Memory B cell (primary cell): Measurements from ENCODE around the gene STK17A.
A peak's percentile ranks its signal among the peaks of the same experiment; 100 is the strongest.

Source experiments
- ATAC-seq: fragments of 150-1000 bp; cut with Tn5 transposase; 2 replicates; pipeline ENCODE4 v1.10.0; 2021; ENCODE audit warnings: low read depth, mild to moderate bottlenecking, moderate library complexity
- DNase-seq, 2 donors: peaks; one replicate each; pipeline ENCODE4 v3.0.0; 2022; ENCODE audit warnings: low spot score in 2 of 2
- H3K27ac Mint-ChIP-seq: one replicate; pipeline ENCODE4 v1.8.0; 2022; ENCODE audit warnings: mild to moderate bottlenecking, moderate library complexity, mixed read lengths
- H3K27me3 Mint-ChIP-seq: one replicate; pipeline ENCODE4 v1.8.0; 2022; ENCODE audit warnings: mixed read lengths
- H3K36me3 Mint-ChIP-seq: one replicate; pipeline ENCODE4 v1.8.0; 2022; ENCODE audit warnings: mild to moderate bottlenecking, mixed read lengths
- H3K4me1 Mint-ChIP-seq: one replicate; pipeline ENCODE4 v1.8.0; 2022; ENCODE audit warnings: mixed read lengths
- H3K4me3 Mint-ChIP-seq: one replicate; pipeline ENCODE4 v1.8.0; 2022; ENCODE audit warnings: mild to moderate bottlenecking, moderate library complexity, mixed read lengths
- H3K9me3 Mint-ChIP-seq: one replicate; pipeline ENCODE4 v1.8.0; 2022; ENCODE audit warnings: mixed read lengths

STK17A gene

GRCh38 chr7:43582503-43583423 lies at the start of gene STK17A:
TSS of gene STK17A (plus strand) at chr7:43583108. CDS start at chr7:43583244, 136 bp downstream.
- peaks cover 3% of the 10 kb centered on the region for H3K27me3 Mint-ChIP-seq
- ATAC-seq (peak; percentile 65), DNase-seq (peak; percentile 98 to 99)
- peaks cover 15% of the 10 kb centered on the region for H3K4me1 Mint-ChIP-seq
- peak within 1 kb of the TSS; percentile 93 for H3K4me3 Mint-ChIP-seq
- peak within 1 kb of the TSS; percentile 97 for H3K27ac Mint-ChIP-seq
- no peaks in the 10 kb centered on the region for H3K36me3 Mint-ChIP-seq
- H3K9me3 Mint-ChIP-seq: no peaks in the 10 kb centered on the region

GRCh38 chr7:43533801-43534479 lies 49.0 kb upstream of the STK17A start:
- ATAC-seq (no peak), DNase-seq (no peak)
- H3K4me1 Mint-ChIP-seq: no peaks in the 10 kb centered on the region
- no peaks in the 10 kb centered on the region for H3K9me3 Mint-ChIP-seq
- H3K36me3 Mint-ChIP-seq: no peaks in the 10 kb centered on the region
- no peak overlapping the region for H3K27ac Mint-ChIP-seq
- no peak overlapping the region for H3K4me3 Mint-ChIP-seq
- H3K27me3 Mint-ChIP-seq: peaks cover 3% of the 10 kb centered on the region

- no peak overlapping the region for H3K4me3 Mint-ChIP-seq
- no peak for DNase-seq
- no peak overlapping the region for H3K27ac Mint-ChIP-seq
- H3K36me3 Mint-ChIP-seq: no peaks in the 10 kb centered on the region
- no peaks in the 10 kb centered on the region for H3K9me3 Mint-ChIP-seq
- no peaks in the 10 kb centered on the region for H3K4me1 Mint-ChIP-seq
- no peak for ATAC-seq
- no peaks in the 10 kb centered on the region for H3K27me3 Mint-ChIP-seq
Observed at GRCh38 chr7:43535031-43535451, 47.9 kb upstream of the STK17A start.

- H3K4me3 Mint-ChIP-seq: no peak overlapping the region
- no peaks in the 10 kb centered on the region for H3K4me1 Mint-ChIP-seq
- DNase-seq (no peak), ATAC-seq (no peak)
- no peak overlapping the region for H3K27ac Mint-ChIP-seq
- no peaks in the 10 kb centered on the region for H3K9me3 Mint-ChIP-seq
- no peaks in the 10 kb centered on the region for H3K36me3 Mint-ChIP-seq
- H3K27me3 Mint-ChIP-seq: peaks cover under 1% of the 10 kb centered on the region
Observed at GRCh38 chr7:43535810-43536585, 46.9 kb upstream of the STK17A start.

GRCh38 chr7:43536773-43537172 lies 46.1 kb upstream of the STK17A start:
- DNase-seq (no peak), ATAC-seq (no peak)
- no peaks in the 10 kb centered on the region for H3K9me3 Mint-ChIP-seq
- H3K4me3 Mint-ChIP-seq: no peak overlapping the region
- H3K27me3 Mint-ChIP-seq: peaks cover 3% of the 10 kb centered on the region
- H3K27ac Mint-ChIP-seq: no peak overlapping the region
- H3K36me3 Mint-ChIP-seq: no peaks in the 10 kb centered on the region
- no peaks in the 10 kb centered on the region for H3K4me1 Mint-ChIP-seq

GRCh38 chr7:43537765-43538403 lies 45.0 kb upstream of the STK17A start:
- no peaks in the 10 kb centered on the region for H3K36me3 Mint-ChIP-seq
- H3K9me3 Mint-ChIP-seq: no peaks in the 10 kb centered on the region
- no peak overlapping the region for H3K4me3 Mint-ChIP-seq
- H3K27me3 Mint-ChIP-seq: peaks cover 5% of the 10 kb centered on the region
- no peaks in the 10 kb centered on the region for H3K4me1 Mint-ChIP-seq
- no peak overlapping the region for H3K27ac Mint-ChIP-seq
- DNase-seq (no peak), ATAC-seq (no peak)

GRCh38 chr7:43538404-43538771 lies 44.5 kb upstream of the STK17A start:
- H3K9me3 Mint-ChIP-seq: no peaks in the 10 kb centered on the region
- no peak overlapping the region for H3K27ac Mint-ChIP-seq
- no peak overlapping the region for H3K4me3 Mint-ChIP-seq
- no peaks in the 10 kb centered on the region for H3K36me3 Mint-ChIP-seq
- H3K4me1 Mint-ChIP-seq: no peaks in the 10 kb centered on the region
- DNase-seq (no peak), ATAC-seq (no peak)
- peaks cover 5% of the 10 kb centered on the region for H3K27me3 Mint-ChIP-seq

- no peaks in the 10 kb centered on the region for H3K36me3 Mint-ChIP-seq
- no peak for DNase-seq
- no peaks in the 10 kb centered on the region for H3K4me1 Mint-ChIP-seq
- H3K27ac Mint-ChIP-seq: no peak overlapping the region
- H3K9me3 Mint-ChIP-seq: no peaks in the 10 kb centered on the region
- no peak overlapping the region for H3K4me3 Mint-ChIP-seq
- ATAC-seq: no peak
- H3K27me3 Mint-ChIP-seq: peaks cover 5% of the 10 kb centered on the region
Observed at GRCh38 chr7:43540471-43540870, 42.4 kb upstream of the STK17A start.

- no peak for DNase-seq
- H3K4me1 Mint-ChIP-seq: no peaks in the 10 kb centered on the region
- H3K9me3 Mint-ChIP-seq: peaks cover 3% of the 10 kb centered on the region
- H3K27me3 Mint-ChIP-seq: peaks cover 11% of the 10 kb centered on the region
- no peak for ATAC-seq
- no peak overlapping the region for H3K27ac Mint-ChIP-seq
- no peak overlapping the region for H3K4me3 Mint-ChIP-seq
- peaks cover 2% of the 10 kb centered on the region for H3K36me3 Mint-ChIP-seq
Observed at GRCh38 chr7:43542716-43543115, 40.2 kb upstream of the STK17A start.

GRCh38 chr7:43546231-43546630 lies 36.7 kb upstream of the STK17A start:
- H3K9me3 Mint-ChIP-seq: peaks cover 3% of the 10 kb centered on the region
- H3K4me3 Mint-ChIP-seq: no peak overlapping the region
- H3K4me1 Mint-ChIP-seq: no peaks in the 10 kb centered on the region

GRCh38 chr7:43550427-43550826 lies 32.5 kb upstream of the STK17A start:
- no peak for ATAC-seq
- no peak overlapping the region for H3K4me3 Mint-ChIP-seq
- no peak for DNase-seq
- H3K36me3 Mint-ChIP-seq: peaks cover 2% of the 10 kb centered on the region
- peaks cover 17% of the 10 kb centered on the region for H3K27me3 Mint-ChIP-seq
- peaks cover 3% of the 10 kb centered on the region for H3K9me3 Mint-ChIP-seq
- no peaks in the 10 kb centered on the region for H3K4me1 Mint-ChIP-seq
- H3K27ac Mint-ChIP-seq: no peak overlapping the region

More at GRCh38 chr7:43546231-43546630, 36.7 kb upstream of the STK17A start:
- H3K27me3 Mint-ChIP-seq: peaks cover 15% of the 10 kb centered on the region
- H3K36me3 Mint-ChIP-seq: peaks cover 2% of the 10 kb centered on the region
- no peak for ATAC-seq
- H3K27ac Mint-ChIP-seq: no peak overlapping the region
- no peak for DNase-seq

GRCh38 chr7:43552122-43552521 lies 30.8 kb upstream of the STK17A start:
- ATAC-seq: no peak
- no peak for DNase-seq
- Mint-ChIP-seq H3K27me3 (peaks cover 15% of the 10 kb centered on the region), H3K9me3 (no peaks in the 10 kb centered on the region), H3K4me3 (no peak overlapping the region), H3K36me3 (no peaks in the 10 kb centered on the region), H3K27ac (no peak overlapping the region), H3K4me1 (no peaks in the 10 kb centered on the region)

- peaks cover 15% of the 10 kb centered on the region for H3K27me3 Mint-ChIP-seq
- H3K27ac Mint-ChIP-seq: no peak overlapping the region
- H3K4me1 Mint-ChIP-seq: no peaks in the 10 kb centered on the region
- H3K4me3 Mint-ChIP-seq: no peak overlapping the region
- H3K9me3 Mint-ChIP-seq: no peaks in the 10 kb centered on the region
- DNase-seq: no peak
- no peak for ATAC-seq
- H3K36me3 Mint-ChIP-seq: no peaks in the 10 kb centered on the region
Observed at GRCh38 chr7:43553999-43554398, 28.9 kb upstream of the STK17A start.
